Measurements from ENCODE around the gene E2F4. TPM values are rescaled to one million over a fixed set of nuclear protein-coding genes. Genes with fewer than 3 reads are reported as not detected.

The E2F4 gene
- polyA plus RNA-seq, 2 of the 4 experiments (the other 2 are of a cell fraction): 65.1 to 66.6 TPM

DNA sequence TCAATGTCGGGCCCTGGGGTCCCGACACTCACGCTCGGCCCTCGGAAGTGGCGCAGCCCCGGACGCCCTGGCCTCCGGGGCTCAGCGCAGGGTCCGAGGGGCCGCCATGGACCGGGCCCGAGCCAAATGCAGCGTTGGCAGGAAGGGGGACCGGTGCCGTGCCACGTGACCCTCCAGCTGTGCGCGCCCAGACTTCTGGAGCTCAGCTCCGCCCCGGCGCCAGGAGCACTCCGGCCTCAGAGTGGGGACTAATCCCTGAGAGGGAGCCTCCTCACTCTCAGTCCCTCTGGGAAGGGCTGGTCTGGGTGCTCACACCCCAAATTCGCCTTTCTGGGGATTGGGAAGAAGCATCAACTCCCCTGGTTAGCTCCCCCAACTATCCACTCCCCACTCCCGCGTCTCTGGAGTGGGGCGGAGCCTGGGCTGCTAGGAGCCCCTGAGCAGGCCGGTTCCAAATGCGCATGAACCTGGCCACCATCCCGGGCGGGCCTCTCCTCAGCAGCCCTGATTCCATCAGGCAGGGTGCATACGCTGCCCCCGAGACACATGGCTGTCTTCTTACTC is 41.0 kb upstream of the E2F4 start, which contains the start of gene B3GNT9:
Gene B3GNT9 (minus strand): TSS at position 166 of the 564 bp plus-strand sequence. CDS start 513 bp downstream, outside the sequence.
- peak; percentile 74 to 81 for ATAC-seq
- CTCF ChIA-PET: interaction anchor here (0.6 to 16.0 kb wide), 18 partner anchors 11 to 315 kb away, joined by 3 to 314 read pairs (median 4); partner anchors contain the start of genes CES3, CES4A, FBXL8 and HSF4
- H3K4me2 ChIP-seq: peak within 1 kb of the TSS; percentile 66
- no peak for TF ChIP-seq ESRRA (IDR thresholded peaks at IDR 0.05; ENCODE audit: borderline replicate concordance, low read length)
- no peak for TF ChIP-seq FOXS1 (CRISPR knock-in tag; IDR thresholded peaks at IDR 0.05)
- TF ChIP-seq SREBF2 (IDR thresholded peaks at IDR 0.05): no peak
- TF ChIP-seq EHF (CRISPR knock-in tag; IDR thresholded peaks at IDR 0.05): no peak
- no peak for TF ChIP-seq ATOH8 (CRISPR knock-in tag; IDR thresholded peaks at IDR 0.05; ENCODE audit: low read depth)
- TF ChIP-seq RAD21 (conservative IDR thresholded peaks at IDR 0.05 in 1 of 2, IDR thresholded peaks at IDR 0.05 in 1 of 2): no peak
- no peak for TF ChIP-seq BHLHE40 (IDR thresholded peaks at IDR 0.05; ENCODE audit: low read depth, low read length)
- no peak for TF ChIP-seq HMGXB4 (CRISPR knock-in tag; IDR thresholded peaks at IDR 0.05; ENCODE audit: borderline replicate concordance)
- TF ChIP-seq EP300 (IDR thresholded peaks at IDR 0.05): no peak
- no peak for TF ChIP-seq EHMT2 (IDR thresholded peaks at IDR 0.05; ENCODE audit: low read depth)
- TF ChIP-seq, protein P1, sequence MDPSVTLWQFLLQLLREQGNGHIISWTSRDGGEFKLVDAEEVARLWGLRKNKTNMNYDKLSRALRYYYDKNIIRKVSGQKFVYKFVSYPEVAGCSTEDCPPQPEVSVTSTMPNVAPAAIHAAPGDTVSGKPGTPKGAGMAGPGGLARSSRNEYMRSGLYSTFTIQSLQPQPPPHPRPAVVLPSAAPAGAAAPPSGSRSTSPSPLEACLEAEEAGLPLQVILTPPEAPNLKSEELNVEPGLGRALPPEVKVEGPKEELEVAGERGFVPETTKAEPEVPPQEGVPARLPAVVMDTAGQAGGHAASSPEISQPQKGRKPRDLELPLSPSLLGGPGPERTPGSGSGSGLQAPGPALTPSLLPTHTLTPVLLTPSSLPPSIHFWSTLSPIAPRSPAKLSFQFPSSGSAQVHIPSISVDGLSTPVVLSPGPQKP (IDR thresholded peaks at IDR 0.05; ENCODE audit: low read depth, low read length): no peak
- no peak for TF ChIP-seq HOXB5 (CRISPR knock-in tag; IDR thresholded peaks at IDR 0.05)
- no peak for TF ChIP-seq HOXA7 (CRISPR knock-in tag; IDR thresholded peaks at IDR 0.05)
- no peak for TF ChIP-seq ZC3H11A (IDR thresholded peaks at IDR 0.05)
- TF ChIP-seq FOSL2 (IDR thresholded peaks at IDR 0.05): no peak
- no peak for TF ChIP-seq FOSL2 (CRISPR knock-in tag; IDR thresholded peaks at IDR 0.05)
- TF ChIP-seq ZNF302 (CRISPR knock-in tag; IDR thresholded peaks at IDR 0.05): no peak
- TF ChIP-seq, protein P2, sequence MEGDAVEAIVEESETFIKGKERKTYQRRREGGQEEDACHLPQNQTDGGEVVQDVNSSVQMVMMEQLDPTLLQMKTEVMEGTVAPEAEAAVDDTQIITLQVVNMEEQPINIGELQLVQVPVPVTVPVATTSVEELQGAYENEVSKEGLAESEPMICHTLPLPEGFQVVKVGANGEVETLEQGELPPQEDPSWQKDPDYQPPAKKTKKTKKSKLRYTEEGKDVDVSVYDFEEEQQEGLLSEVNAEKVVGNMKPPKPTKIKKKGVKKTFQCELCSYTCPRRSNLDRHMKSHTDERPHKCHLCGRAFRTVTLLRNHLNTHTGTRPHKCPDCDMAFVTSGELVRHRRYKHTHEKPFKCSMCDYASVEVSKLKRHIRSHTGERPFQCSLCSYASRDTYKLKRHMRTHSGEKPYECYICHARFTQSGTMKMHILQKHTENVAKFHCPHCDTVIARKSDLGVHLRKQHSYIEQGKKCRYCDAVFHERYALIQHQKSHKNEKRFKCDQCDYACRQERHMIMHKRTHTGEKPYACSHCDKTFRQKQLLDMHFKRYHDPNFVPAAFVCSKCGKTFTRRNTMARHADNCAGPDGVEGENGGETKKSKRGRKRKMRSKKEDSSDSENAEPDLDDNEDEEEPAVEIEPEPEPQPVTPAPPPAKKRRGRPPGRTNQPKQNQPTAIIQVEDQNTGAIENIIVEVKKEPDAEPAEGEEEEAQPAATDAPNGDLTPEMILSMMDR (IDR thresholded peaks at IDR 0.05): no peak
- no peak for TF ChIP-seq KDM1A (IDR thresholded peaks at IDR 0.05; ENCODE audit: low read depth)
- peak in 1 of 2 experiments; percentile 54; a peak in 1 of 5 replicates for TF ChIP-seq JUN (IDR thresholded peaks at IDR 0.05)
- TF ChIP-seq, protein P3, sequence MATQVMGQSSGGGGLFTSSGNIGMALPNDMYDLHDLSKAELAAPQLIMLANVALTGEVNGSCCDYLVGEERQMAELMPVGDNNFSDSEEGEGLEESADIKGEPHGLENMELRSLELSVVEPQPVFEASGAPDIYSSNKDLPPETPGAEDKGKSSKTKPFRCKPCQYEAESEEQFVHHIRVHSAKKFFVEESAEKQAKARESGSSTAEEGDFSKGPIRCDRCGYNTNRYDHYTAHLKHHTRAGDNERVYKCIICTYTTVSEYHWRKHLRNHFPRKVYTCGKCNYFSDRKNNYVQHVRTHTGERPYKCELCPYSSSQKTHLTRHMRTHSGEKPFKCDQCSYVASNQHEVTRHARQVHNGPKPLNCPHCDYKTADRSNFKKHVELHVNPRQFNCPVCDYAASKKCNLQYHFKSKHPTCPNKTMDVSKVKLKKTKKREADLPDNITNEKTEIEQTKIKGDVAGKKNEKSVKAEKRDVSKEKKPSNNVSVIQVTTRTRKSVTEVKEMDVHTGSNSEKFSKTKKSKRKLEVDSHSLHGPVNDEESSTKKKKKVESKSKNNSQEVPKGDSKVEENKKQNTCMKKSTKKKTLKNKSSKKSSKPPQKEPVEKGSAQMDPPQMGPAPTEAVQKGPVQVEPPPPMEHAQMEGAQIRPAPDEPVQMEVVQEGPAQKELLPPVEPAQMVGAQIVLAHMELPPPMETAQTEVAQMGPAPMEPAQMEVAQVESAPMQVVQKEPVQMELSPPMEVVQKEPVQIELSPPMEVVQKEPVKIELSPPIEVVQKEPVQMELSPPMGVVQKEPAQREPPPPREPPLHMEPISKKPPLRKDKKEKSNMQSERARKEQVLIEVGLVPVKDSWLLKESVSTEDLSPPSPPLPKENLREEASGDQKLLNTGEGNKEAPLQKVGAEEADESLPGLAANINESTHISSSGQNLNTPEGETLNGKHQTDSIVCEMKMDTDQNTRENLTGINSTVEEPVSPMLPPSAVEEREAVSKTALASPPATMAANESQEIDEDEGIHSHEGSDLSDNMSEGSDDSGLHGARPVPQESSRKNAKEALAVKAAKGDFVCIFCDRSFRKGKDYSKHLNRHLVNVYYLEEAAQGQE (IDR thresholded peaks at IDR 0.05): no peak
- TF ChIP-seq TFCP2L1 (CRISPR knock-in tag; IDR thresholded peaks at IDR 0.05): no peak
- no peak for TF ChIP-seq RNF2 (IDR thresholded peaks at IDR 0.05; ENCODE audit: borderline replicate concordance, low read depth)
- TF ChIP-seq, protein P4, sequence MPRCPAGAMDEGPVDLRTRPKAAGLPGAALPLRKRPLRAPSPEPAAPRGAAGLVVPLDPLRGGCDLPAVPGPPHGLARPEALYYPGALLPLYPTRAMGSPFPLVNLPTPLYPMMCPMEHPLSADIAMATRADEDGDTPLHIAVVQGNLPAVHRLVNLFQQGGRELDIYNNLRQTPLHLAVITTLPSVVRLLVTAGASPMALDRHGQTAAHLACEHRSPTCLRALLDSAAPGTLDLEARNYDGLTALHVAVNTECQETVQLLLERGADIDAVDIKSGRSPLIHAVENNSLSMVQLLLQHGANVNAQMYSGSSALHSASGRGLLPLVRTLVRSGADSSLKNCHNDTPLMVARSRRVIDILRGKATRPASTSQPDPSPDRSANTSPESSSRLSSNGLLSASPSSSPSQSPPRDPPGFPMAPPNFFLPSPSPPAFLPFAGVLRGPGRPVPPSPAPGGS (IDR thresholded peaks at IDR 0.05): no peak
- TF ChIP-seq, protein P5, sequence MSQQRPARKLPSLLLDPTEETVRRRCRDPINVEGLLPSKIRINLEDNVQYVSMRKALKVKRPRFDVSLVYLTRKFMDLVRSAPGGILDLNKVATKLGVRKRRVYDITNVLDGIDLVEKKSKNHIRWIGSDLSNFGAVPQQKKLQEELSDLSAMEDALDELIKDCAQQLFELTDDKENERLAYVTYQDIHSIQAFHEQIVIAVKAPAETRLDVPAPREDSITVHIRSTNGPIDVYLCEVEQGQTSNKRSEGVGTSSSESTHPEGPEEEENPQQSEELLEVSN (IDR thresholded peaks at IDR 0.05; ENCODE audit: borderline replicate concordance, low read depth): no peak
- no peak for TF ChIP-seq SMC3 (IDR thresholded peaks at IDR 0.05)
- no peak for TF ChIP-seq RCOR1 (IDR thresholded peaks at IDR 0.05; ENCODE audit: low read depth, low read length)
- no peak for TF ChIP-seq ZSCAN20 (CRISPR knock-in tag; IDR thresholded peaks at IDR 0.05)

More for the DNA sequence above, 41.0 kb upstream of the E2F4 start, which contains the start of gene B3GNT9:
- WGBS (ENCODE audit: missing lambda C conversion rate): 31% methylated on average over 10 of the region's 34 CpGs
- FAIRE-seq: no peak
- Histone ChIP-seq H3K9me3 (no peaks in the 10 kb centered on the region), H3K27ac (peak within 1 kb of the TSS; percentile 84 to 96), H3K4me1 (peaks cover 14% of the 10 kb centered on the region), H3K4me3 (peak within 1 kb of the TSS; percentile 76)
- DNase-seq (ENCODE audit: low read depth in 1 of 2, low spot score in 1 of 2): peak; percentile 65 to 82
- POLR2A ChIA-PET: interaction anchor here (0.5 to 2.2 kb wide), 7 partner anchors 10 to 258 kb away, joined by 3 to 7 read pairs (median 3); partner anchors contain the start of genes FBXL8 and NOL3
